Activated CD8-positive, alpha-beta memory T cell treated with anti-CD3 and anti-CD28 coated beads for 1 hour (primary cell): ENCODE measurements around the gene TSKS.

Experiments
- DNase-seq, 2 donors: peaks; one replicate each; pipeline ENCODE4 v3.0.0-alpha.2; 2020; ENCODE audit warnings: low read depth in 1 of 2; ENCODE audit errors: extremely low read depth in 1 of 2

The TSKS gene

GRCh38 chr19:49767967-49768581, 5.0 kb upstream of the TSKS start:
- DNase-seq: no peak

DNA sequence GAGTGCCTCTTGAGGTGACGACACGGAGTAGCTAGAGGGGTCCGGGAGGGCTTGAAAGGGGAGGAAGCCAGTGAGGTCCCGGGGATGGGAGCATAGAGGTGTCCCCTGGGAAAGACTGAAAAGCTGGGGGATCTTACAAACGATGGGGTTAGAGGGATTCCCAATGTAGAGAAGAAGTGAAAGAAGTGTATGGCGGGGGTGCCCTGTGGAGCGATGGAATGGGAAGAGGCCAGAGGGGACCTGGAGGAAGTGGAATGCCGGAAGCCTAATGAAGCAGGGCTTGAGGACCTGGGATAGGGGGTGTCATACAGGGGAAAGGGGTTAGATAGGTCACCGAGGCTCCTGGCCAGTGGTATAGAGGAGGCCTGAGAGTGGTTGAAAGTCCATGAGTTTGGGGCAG, 4.3 kb upstream of the TSKS start:
- no peak for DNase-seq

DNA sequence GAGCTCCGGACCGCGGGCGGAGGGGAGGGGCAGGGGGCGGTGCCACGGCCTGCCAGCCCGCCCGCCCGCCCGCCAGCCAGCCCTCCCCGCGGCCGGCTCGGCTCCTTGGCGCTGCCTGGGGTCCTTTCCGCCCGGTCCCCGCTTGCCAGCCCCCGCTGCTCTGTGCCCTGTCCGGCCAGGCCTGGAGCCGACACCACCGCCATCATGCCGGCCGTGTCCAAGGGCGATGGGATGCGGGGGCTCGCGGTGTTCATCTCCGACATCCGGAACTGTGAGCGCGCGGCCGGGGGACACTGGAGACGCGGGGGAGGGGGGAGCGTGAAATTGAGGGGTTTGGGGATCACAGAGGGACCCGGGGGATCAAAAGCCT, 3.8 kb upstream of the TSKS start, which contains the start of gene AP2A1:
Gene AP2A1, plus strand, starts transcription at position 72 of the 370 bp plus-strand sequence. Its CDS starts 133 bp downstream, at position 205.
- DNase-seq: no peak

GRCh38 chr19:49766007-49766929, 3.2 kb upstream of the TSKS start:
- DNase-seq: peak; percentile 97 to 99

GRCh38 chr19:49764341-49764740, 1.2 kb upstream of the TSKS start:
- no peak for DNase-seq

DNA sequence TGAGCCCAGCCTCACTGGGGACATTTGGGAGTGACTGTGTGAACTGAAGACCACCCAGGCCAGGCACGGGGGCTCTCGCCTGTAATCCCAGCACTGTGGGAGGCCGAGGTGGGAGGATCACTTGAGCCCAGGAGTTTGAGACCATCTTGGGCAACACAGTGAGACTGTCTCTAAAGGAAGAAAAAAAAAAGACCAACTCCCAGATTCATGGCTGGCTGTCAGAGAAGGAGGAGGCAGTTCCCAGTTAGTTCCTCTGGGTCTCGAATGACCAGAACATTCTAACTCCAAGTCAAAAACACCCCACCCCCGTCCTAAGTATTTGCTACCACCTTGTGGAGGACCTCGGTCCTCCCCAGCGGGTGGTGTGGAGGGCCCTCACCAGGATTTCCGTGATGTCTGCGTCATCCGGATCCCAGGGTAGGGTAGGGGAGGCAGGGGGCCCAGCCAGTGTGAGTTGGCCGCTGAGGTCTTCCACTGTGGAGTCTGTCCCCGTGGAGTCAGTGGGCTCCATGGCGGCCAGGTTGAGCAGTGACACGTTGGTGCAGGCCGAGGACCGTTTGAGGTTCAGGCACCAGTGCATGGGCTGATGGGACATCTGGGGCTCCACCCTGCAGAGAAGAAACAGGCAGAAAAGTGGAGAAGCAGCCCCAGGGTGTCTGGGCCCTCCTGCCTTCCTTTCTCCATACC, 1.3 kb downstream of the TSKS start:
- no peak for DNase-seq

GRCh38 chr19:49761249-49761624, 1.9 kb downstream of the TSKS start:
- DNase-seq: no peak

DNA sequence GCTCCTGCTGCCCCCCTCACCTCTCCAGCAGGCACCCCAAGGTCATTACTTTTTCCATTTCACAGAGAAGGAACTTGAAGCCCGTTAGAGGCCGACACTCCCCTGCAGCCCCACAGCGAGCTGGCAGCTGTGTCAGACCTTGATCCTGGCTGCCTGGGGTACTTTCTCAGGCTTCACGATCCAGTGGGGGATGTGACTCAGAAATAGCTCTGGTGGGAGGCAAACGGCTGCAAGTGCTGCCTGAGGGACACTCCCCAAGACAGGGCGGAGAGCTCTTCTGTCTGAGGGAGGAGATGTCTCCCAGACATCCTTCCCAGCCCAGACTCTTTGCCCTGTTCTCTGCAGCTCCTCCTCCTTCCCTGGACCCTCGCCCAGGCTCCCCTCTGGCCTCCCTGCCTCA, 4.8 kb downstream of the TSKS start:
- no peak for DNase-seq

DNA sequence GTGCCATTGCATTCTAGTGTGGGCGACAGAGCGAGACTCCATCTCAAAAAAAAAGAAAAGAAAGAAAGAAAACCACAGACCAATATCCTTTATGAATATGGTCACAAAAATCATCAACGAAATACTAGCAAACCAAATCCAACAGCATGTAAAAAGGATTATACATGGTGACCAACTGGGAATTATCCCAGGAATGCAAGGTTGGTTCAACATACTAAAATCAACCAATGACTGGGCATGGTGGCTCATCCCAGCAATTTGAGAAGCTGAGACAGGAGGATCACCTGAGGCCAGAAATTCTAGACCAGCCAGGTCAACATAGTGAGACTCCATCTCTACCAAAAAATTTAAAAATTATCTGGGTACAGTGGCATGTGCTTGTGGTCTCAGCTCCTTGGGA, 7.2 kb downstream of the TSKS start:
- no peak for DNase-seq

DNA sequence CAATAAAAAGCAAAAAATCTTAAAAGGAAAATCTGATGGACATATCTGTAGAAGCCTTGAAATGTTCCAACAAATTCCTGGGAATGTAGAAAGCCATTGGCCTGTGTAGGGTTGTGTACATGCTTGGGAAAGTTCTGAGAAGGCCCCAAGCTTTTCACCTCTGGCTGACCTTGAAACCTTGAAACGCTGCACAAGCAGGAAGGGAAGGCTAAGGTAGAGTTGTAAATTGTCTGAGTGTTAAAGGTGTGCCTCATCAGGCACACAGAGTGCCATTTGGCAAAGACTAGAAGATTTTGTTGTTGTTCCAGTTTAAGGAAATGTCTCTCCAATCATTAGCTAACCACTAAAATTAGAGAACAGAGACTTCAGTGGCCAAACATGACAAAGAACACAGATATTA, 10.4 kb downstream of the TSKS start:
- no peak for DNase-seq

GRCh38 chr19:49749771-49750170, 13.3 kb downstream of the TSKS start:
- no peak for DNase-seq

- no peak for DNase-seq
Observed at GRCh38 chr19:49749055-49749716, 13.9 kb downstream of the TSKS start.

DNA sequence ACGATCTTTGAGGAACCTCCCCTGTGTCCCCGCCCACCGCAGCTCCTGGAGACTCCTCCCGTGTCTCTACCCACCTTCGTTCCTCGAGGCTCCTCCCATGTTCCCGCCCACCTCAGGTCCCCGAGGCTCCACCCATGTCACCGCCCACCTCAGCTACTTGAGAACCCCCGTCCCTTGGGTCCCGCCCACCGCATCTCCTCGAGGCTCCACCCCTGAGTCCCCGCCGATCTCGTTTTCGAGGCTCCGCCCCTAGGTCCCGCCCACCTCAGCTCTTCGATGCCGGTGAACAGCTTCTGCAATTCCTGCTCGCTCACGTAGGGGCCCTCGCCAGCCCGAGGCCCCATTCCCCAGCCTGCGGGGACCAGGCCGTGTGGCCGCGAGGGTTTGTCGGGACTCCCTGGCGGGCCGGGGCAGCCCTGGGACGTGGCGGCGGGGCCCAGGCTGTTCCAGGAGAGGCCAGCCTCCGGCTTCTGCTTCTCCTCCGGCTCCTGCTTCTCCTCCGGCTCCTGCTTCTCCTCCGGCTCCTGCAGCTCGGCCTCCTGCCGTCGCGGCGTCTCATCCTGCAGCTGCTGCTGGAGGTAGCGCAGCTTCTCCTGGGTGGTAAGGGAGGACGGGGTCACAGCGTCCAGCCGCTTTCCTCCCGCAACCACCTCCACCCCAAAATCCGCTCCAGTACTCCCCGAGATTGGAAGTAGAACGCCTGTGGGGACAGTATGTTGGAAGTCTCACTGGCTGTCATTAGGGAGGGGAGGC, 16.7 kb downstream of the TSKS start:
- DNase-seq: peak in 1 of 2 donors; percentile 14

DNA sequence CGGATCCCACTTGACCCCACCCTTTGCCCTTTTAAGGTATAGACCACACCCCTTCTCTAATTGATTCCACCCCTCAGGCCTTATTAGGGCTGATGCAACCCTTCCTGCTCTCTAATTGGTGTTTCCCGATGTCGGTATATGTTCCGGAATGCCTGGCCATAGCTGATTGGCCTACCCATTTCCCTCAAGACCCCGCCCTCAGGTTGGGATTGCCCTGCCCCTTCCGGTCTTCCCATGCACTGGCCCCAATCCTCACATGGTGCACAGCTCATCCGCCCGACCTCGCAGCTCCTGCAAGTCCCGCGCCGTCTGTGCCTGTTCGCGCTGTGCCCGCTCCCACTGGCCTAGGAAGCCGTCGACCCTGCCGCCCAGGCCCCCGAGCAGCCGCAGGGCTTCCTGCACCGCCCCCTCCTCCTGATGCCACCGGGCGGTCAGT, 18.1 kb downstream of the TSKS start:
- DNase-seq: no peak

GRCh38 chr19:49741210-49741844, 21.8 kb downstream of the TSKS start:
- DNase-seq: no peak

DNA sequence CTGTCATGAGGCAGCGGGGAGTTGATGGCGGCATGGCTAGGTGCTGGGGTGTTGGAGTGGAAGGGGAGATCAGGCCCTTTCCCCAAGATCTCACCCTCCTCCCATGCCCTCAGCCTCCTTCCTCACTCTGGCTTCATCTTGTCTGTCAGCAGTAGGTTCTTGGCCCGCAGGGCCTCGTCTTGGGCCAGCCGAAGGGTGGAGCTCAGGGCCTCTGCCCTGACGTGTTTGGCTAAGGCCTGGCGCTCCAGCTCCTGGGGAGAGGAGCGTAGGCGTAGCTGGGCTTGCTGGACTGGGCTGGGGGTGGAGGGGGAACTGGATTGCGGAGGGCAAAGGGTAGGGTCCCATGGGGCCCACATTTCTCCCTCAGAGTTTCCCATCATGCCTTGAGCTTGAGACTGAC, 23.2 kb downstream of the TSKS start:
- DNase-seq: no peak

DNA sequence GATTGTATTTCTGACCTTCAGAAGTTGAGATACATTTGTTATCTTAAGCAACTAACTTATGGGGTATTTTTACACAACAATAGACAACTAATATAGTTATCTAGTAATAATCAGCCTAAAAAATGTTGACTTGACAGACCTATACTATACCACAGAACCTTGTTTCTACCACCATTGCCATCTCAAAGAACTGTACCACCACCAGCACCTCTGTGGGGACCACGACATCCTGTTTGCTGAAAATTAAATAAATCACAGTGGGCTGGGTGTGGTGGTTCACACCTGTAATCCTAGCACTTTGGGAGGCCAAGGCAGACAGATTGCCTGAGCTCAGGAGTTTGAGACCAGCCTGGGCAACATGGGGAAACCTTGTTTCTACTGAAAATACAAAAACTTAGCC, 24.0 kb downstream of the TSKS start:
- no peak for DNase-seq

GRCh38 chr19:49738268-49738667, 24.8 kb downstream of the TSKS start:
- DNase-seq: no peak

GRCh38 chr19:49730166-49730565, 32.9 kb downstream of the TSKS start:
- DNase-seq: no peak
